ENCODE results near the gene PRICKLE2. TPM values are rescaled to one million over a fixed set of nuclear protein-coding genes. Genes with fewer than 3 reads are reported as not detected.

PRICKLE2 gene
- total RNA-seq, 4 donors from 2014 or later = 54.3 to 98.6 (median 62.5) TPM

DNA sequence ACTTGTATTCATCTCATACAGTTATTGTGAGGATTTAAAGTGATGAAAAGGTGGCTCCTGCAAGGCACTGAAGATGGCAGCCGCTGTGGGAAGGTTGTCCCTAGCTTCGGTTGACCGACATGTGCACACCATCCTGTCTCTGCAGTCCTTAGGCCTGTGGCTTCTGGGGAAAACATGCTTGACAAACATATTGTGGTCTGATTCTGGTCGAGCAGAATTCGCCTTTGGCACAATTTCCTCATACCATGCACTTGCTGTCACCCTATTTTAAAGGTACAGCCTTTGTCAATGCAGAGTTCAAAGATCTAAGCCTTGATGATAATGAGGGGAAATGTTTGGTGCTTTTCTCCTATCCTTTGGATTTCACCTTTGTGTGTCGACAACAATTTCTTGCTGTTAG, 50.9 kb downstream of the PRICKLE2 start:
- TF ChIP-seq, protein P1, sequence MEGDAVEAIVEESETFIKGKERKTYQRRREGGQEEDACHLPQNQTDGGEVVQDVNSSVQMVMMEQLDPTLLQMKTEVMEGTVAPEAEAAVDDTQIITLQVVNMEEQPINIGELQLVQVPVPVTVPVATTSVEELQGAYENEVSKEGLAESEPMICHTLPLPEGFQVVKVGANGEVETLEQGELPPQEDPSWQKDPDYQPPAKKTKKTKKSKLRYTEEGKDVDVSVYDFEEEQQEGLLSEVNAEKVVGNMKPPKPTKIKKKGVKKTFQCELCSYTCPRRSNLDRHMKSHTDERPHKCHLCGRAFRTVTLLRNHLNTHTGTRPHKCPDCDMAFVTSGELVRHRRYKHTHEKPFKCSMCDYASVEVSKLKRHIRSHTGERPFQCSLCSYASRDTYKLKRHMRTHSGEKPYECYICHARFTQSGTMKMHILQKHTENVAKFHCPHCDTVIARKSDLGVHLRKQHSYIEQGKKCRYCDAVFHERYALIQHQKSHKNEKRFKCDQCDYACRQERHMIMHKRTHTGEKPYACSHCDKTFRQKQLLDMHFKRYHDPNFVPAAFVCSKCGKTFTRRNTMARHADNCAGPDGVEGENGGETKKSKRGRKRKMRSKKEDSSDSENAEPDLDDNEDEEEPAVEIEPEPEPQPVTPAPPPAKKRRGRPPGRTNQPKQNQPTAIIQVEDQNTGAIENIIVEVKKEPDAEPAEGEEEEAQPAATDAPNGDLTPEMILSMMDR (IDR thresholded peaks at IDR 0.05; ENCODE audit: low read depth) = no peak

DNA sequence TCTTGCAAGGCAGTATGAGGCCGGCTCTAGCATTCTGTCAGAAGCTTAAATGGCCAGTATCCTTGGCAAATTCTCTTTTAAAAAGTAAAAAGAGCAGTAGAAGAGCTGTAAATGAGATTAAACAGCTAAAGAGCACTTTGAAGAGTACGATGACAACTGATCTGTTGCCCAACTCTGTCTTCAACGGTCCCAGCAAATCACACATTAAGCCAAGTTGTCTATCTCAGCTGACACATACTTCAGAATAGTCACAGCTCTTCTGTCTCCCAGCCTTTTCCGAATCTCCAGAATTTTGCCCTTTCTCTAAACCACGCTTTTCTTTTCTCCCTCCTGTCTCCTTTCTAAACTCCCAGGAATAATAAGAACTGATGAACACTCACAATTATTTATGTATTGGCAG, 51.7 kb downstream of the PRICKLE2 start:
- TF ChIP-seq, protein P1 (IDR thresholded peaks at IDR 0.05; ENCODE audit: low read depth) = no peak

DNA sequence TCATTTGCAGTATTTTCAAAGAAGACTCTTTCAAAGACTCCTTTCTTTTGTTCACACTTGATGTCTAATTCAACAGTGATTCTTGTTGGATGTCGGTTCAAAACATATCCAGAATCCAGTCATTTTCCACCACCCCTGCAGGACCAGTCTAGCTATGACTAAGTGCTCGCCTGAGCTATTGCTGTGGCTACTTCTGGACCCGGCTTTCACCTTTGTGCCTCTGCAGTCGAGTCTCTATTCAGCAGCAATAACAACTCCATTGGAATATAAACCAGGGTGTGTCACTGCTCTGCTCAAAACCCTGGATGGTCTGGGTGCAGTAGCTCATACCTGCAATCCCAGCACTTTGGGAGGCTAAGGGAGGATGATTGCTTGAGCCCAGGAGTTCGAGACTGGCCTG, 55.0 kb downstream of the PRICKLE2 start:
- TF ChIP-seq, protein P1 (IDR thresholded peaks at IDR 0.05; ENCODE audit: low read depth) = no peak

DNA sequence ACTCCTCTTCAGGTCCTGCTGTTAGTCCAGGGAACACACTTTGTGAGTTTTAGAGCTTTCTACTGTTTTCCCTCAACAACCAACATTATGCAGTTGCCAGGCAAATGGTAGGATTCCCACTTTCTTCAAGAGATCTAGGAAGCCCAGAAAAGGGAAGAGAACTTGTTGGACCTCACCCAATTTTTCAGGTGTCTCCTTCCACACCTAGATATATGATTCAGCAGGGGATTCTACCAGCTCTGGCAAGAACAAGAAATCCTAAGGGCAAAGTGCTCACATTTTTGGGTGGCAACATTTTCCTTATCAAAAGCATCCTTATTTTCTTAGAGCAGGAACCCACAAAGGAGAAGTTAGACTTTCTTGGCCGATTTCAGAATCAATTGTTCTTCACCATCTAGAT, 57.4 kb downstream of the PRICKLE2 start:
- TF ChIP-seq, protein P1 (IDR thresholded peaks at IDR 0.05; ENCODE audit: low read depth) = no peak

DNA sequence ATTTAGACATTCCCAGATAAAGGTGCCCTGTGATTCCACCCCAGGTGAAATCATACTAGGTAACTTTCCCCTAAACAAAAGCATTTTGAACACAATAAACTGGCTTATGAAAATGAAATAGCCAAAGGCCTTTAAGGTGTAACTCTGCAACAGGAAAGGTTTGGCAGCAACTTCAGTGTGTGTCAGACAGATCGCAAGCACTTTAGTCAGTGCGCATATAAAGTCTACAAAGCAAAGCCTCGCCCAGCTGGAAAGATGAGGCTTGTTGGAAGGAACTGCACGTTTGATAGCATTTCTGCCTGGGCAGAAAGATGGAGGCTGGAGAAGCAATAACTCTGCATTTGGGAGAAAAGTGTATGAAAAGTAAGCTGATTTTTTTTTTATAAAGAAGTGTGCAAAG, 57.9 kb downstream of the PRICKLE2 start:
- TF ChIP-seq, protein P1 (IDR thresholded peaks at IDR 0.05; ENCODE audit: low read depth) = no peak

DNA sequence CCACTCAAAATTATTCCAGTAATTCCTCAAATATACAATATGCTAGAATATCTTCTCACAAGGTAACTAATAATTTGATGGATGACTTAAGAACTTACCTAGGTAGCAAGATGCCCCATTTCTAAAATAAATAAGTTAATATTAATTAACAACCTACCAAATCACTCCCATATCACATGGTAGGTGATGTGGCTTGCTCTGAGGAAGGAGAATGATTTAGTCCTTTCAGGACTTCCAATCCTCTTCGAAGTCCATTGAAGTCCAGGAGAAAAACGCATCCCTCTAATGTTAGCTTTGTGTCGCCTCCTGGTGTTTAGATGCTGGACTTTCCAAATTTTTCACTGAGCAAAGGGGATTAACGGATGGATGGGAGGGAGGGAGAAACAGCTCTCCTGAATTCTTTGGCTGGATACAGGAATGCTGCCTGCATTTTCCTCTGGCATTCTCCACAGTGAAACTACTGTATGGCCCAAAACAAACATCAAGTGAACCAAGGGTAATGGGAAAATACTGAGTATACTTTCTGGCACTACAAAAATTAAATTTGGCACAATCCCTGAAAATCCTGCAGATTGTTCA, 58.6 kb downstream of the PRICKLE2 start:
- TF ChIP-seq, protein P1 (IDR thresholded peaks at IDR 0.05; ENCODE audit: low read depth) = no peak

DNA sequence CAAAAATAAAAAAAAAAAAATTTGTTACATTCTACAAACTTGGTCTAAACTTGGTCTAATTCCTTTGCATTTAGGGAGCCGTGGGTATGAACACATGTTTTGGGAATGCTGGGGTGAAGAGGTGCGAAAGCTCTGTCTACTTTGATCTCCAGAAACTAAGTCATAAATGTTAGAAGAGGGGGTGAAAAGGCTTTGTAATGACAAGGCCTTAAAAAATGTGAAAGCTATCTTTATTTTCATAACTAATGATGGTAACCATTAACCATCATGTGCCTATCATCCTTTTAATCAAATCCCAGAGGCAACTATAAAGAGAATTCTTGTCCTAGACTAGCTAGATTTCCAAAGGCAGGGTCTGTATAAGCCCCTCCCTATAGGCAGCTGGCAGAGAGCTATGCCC, 60.9 kb downstream of the PRICKLE2 start:
- TF ChIP-seq, protein P1 (IDR thresholded peaks at IDR 0.05; ENCODE audit: low read depth) = no peak

Measured in subcutaneous adipose tissue (tissue), 4 donors.